Tibial nerve (tissue), 4 donors: ENCODE measurements around the gene OR52E5.

Experiments used
- EP300 ChIP-seq, 2 donors: sonication (generic); formaldehyde crosslinking; IDR thresholded peaks; one replicate each; pipeline ENCODE4 v1.6.1; 2017; ENCODE audit warnings: antibody characterized with exemption in 2 of 2, mild to moderate bottlenecking in 1 of 2
- POLR2A ChIP-seq, 2 donors: fragments of 450-650 bp; IDR thresholded peaks; one replicate each; pipeline ENCODE4 v1.6.1; 2017; ENCODE audit warnings: antibody characterized with exemption in 2 of 2, mild to moderate bottlenecking in 2 of 2, moderate library complexity in 2 of 2
- TF ChIP-seq, protein P1 (sequence below), 5 experiments: fragments of 200-600 bp in 3 of 5; fragments of 450-650 bp in 2 of 5; sonication (generic) in 3 of 5; IDR thresholded peaks; one replicate each; pipeline ENCODE4 v1.5.1; 2016 to 2019; ENCODE audit warnings: antibody characterized with exemption in 5 of 5, mild to moderate bottlenecking in 3 of 5, moderate library complexity in 2 of 5

DNA sequence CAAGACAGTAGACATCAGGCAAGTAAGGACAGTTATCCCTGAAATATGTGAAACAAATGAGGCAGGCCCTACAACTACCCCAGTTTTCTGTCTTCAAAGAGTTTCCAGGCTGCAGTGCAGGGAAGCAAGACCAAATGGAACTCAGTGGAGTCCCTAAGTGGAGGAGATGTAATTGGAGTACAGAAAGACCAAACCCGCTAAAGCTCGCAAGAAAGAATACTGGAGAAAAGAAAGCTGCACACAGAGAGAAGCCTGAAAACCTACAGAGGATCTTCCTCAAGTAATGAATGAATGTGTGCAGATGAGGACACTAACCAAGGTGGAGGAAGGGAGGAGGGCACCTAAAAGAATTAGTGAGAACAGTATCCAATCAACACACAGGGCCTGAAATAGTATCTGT is 47.7 kb downstream of the OR52E5 start:
- TF ChIP-seq, protein P1, sequence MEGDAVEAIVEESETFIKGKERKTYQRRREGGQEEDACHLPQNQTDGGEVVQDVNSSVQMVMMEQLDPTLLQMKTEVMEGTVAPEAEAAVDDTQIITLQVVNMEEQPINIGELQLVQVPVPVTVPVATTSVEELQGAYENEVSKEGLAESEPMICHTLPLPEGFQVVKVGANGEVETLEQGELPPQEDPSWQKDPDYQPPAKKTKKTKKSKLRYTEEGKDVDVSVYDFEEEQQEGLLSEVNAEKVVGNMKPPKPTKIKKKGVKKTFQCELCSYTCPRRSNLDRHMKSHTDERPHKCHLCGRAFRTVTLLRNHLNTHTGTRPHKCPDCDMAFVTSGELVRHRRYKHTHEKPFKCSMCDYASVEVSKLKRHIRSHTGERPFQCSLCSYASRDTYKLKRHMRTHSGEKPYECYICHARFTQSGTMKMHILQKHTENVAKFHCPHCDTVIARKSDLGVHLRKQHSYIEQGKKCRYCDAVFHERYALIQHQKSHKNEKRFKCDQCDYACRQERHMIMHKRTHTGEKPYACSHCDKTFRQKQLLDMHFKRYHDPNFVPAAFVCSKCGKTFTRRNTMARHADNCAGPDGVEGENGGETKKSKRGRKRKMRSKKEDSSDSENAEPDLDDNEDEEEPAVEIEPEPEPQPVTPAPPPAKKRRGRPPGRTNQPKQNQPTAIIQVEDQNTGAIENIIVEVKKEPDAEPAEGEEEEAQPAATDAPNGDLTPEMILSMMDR (IDR thresholded peaks at IDR 0.05): no peak
- TF ChIP-seq EP300 (IDR thresholded peaks at IDR 0.05): no peak
- TF ChIP-seq POLR2A (IDR thresholded peaks at IDR 0.05): no peak
